GM13976 (cell line): Measurements from ENCODE around the gene INF2.
A peak's percentile ranks its signal among the peaks of the same experiment; 100 is the strongest.

Source experiments
- DNase-seq: peaks from one replicate; pipeline ENCODE4 v3.0.0; 2012; ENCODE audit warnings: low spot score
- in situ Hi-C: fragments of 300-500 bp; cut with MboI; formaldehyde crosslinking; loops from one replicate; pipeline ENCODE4 v1.12.0; 2022; ENCODE audit warnings: low sequenced_read_pairs, mixed read lengths, inconsistent platforms; ENCODE audit not compliant: unreplicated experiment
- TF ChIP-seq, protein P1 (sequence below): IDR thresholded peaks from 2 replicates; pipeline ENCODE4 v1.5.1; 2012; ENCODE audit warnings: borderline replicate concordance, mild to moderate bottlenecking; ENCODE audit not compliant: insufficient read depth; ENCODE audit errors: extremely low read depth, missing control alignments, control extremely low read depth

Gene INF2

DNA sequence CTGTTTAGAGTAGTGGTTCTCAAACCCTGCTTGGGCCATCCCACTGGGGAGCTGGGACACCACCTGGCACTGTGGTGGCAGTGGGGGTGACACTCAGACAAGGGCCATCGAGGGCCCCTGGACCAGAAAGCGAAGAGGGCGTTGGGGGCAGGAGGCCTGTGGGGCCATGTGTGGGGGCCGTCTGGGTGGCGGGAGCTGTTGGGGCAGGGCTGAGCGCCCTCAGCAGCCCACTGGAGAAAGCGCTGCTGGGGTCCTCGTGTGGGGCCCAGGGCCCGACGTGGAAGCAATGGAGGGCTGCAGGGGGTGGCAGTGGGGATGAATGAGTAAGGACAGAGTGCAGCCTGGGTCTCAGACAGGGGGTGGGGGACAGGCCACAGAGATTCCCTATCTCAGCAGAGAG is 28.7 kb downstream of the INF2 start:
- no peak for DNase-seq
- in situ Hi-C loops: no loop called here
- TF ChIP-seq, protein P1, sequence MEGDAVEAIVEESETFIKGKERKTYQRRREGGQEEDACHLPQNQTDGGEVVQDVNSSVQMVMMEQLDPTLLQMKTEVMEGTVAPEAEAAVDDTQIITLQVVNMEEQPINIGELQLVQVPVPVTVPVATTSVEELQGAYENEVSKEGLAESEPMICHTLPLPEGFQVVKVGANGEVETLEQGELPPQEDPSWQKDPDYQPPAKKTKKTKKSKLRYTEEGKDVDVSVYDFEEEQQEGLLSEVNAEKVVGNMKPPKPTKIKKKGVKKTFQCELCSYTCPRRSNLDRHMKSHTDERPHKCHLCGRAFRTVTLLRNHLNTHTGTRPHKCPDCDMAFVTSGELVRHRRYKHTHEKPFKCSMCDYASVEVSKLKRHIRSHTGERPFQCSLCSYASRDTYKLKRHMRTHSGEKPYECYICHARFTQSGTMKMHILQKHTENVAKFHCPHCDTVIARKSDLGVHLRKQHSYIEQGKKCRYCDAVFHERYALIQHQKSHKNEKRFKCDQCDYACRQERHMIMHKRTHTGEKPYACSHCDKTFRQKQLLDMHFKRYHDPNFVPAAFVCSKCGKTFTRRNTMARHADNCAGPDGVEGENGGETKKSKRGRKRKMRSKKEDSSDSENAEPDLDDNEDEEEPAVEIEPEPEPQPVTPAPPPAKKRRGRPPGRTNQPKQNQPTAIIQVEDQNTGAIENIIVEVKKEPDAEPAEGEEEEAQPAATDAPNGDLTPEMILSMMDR: no peak

DNA sequence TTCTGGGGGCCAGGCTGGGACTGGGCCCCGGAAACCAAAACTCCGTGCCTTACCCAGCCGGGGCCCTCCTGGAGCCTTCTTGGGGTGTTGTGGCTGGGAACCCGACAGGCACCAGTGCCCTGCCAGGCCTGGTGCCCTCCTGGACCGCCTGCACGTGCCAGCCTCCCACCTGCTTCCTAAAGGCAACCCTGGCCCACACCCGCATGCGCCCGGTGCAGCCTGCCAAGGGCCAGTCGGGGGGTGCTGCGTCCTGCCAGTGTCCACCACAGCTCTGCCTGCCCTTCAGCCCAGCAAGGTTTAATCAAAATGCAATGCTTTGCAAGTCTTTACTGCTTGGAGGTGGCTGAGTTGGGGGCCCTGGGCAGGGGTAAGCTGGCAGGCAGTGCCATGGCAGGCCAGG is 29.5 kb downstream of the INF2 start:
- TF ChIP-seq, protein P1: no peak
- in situ Hi-C loops: no loop called here
- DNase-seq: no peak

DNA sequence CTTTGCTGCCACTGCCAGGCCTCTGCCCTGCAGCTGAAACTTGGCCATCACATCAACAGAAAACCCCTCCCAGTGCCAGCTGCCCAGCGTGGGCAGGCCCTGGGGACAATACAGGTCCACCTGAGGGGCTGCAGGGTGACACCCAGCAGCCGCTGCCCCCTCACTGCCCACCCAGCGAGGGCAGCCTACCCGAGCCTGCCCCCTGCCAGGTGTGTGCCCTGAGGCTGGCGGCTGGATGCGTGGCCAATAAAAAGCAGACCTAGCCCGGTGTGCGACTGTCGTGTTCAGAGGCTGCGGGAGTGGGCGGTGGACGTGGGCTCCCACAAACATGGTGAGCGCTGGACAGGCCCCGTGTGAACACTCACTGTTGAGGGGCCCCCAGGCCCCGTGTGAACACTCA is 29.9 kb downstream of the INF2 start:
- TF ChIP-seq, protein P1: no peak
- in situ Hi-C loops: no loop called here

DNA sequence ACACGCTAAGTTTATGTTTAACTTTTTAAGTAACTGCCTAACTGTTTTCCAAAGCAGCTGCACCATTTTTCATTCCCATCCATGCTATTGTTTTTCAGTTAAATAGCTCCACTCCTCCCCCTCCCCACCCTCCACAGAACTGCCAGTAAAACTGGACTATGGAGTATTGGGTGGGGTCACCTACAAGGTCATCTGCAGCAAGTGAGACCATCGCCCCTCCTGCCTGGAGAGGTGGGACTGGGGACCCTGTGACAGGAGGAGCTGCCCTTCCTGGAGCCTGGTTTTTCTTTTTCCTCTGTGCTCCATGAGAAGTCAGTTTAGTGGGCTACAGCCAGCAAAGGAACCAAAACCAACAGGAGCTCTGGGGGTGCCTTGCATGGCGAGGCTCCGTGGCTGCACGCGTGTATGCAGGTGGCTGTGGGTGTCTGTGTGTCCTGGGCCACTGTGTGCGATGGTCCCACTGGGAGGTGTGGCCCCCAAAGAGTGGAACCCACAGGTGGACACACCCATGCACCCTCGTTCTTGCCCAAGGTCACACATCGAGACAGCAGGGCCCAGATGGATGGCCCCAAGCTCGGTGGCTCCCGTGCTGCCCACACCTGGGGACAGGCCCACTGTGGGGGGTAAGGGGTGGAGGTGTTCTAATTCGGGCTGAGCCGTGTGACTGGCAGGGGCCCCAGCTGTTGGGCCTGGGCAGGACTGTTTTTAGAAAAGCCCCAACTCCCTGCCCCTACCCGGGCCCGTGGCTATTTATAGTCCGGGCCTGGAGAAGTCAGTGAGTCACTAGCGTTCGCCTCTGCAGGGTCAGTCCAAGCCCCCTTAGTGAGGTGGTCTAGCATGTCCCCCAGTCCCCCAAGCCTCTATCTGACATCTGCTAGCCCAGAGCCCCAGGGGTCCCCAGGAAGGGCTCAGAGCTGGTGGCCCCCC is 32.4 kb downstream of the INF2 start:
- in situ Hi-C loops: no loop called here
- no peak for DNase-seq
- TF ChIP-seq, protein P1: no peak

More for the DNA sequence above, 29.9 kb downstream of the INF2 start:
- DNase-seq: no peak

- in situ Hi-C loops: no loop called here
- TF ChIP-seq, protein P1: no peak
- no peak for DNase-seq
These were observed 33.7 kb downstream of the INF2 start for GRCh38 chr14:104722938-104723650.

DNA sequence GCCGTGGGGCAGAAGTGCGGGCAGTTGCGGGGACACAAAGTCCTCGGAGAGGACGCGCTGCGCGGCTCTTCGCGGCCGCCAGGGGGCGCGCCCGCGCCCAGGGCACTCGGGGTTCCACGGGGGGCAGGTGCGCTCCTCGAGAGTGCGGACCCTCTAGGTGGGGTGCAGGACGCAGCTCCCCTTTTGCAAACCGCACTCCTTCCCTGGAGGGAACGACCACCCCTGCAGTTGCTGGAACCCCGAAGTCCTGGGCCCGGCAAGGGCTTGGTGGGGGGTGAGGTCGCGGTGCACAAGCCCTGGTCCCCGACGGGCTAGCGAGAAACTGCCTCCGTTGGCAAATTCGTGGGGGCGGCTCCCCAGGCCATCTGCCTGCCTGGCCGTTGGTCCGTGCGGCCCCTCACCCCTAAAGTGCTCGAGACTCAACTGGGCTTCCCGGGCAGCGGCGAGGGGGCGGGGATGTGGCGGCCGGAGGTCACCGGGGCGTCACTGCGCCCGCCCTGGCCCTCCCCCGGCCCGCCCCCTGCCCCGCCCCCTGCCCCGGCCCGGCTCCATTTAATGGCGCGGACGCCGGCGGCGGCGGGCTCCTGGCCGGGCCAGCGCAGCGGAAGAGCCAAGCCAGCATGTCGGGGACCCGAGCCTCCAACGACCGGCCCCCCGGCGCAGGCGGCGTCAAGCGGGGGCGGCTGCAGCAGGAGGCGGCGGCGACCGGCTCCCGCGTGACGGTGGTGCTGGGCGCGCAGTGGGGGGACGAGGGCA is 34.4 kb downstream of the INF2 start, which contains the start of gene ADSS1:
TSS of gene ADSS1 (plus strand) at position 579 of the 756 bp plus-strand sequence. CDS start at position 621, 42 bp downstream.
- in situ Hi-C loops: no loop called here
- peak; percentile 95 for DNase-seq
- TF ChIP-seq, protein P1: peak; percentile 87
